Pancreas (tissue), 10 donors: Measurements from ENCODE around the gene PKHD1. TPM values are rescaled to one million over a fixed set of nuclear protein-coding genes. Genes with fewer than 3 reads are reported as not detected.

ENCODE experiments used
- ATAC-seq, 4 donors: fragments of 200-7000 bp; cut with Tn5 transposase; one replicate each; pipeline versions ENCODE4 v1.8.0 to v1.9.1; 2020; ENCODE audit warnings: mild to moderate bottlenecking in 4 of 4, moderate library complexity in 4 of 4
- DNase-seq, 6 donors: peaks; one replicate each; pipeline ENCODE4 v3.0.0-alpha.2; 2020
- FAIRE-seq: peaks from 2 replicates; lab custom pipeline; 2012; peaks lifted over from hg19 to GRCh38; lab: Jason Lieb, UNC
- H3K27ac ChIP-seq, 4 donors: fragments of 200-600 bp; sonication (generic); 1 replicate in 3 of 4; 2 replicates in 1 of 4; pipeline versions ENCODE4 v1.5.0 to v1.8.0; 2020
- H3K27me3 ChIP-seq, 4 donors: fragments of 200-600 bp; one replicate each; pipeline ENCODE4 v1.8.0; 2021
- H3K36me3 ChIP-seq, 3 donors: fragments of 200-600 bp; sonication (generic) in 1 of 3; one replicate each; pipeline versions ENCODE4 v1.5.0 to v1.8.0; 2020 to 2021
- H3K4me1 ChIP-seq, 3 donors: fragments of 200-600 bp; one replicate each; pipeline ENCODE4 v1.8.0; 2021
- H3K4me3 ChIP-seq, 4 donors: fragments of 200-600 bp; sonication (generic) in 2 of 4; one replicate each; pipeline versions ENCODE4 v1.5.0 to v1.8.0; 2020 to 2021
- H3K9me3 ChIP-seq, 4 donors: fragments of 200-600 bp; one replicate each; pipeline ENCODE4 v1.8.0; 2021
- WGBS, 2 donors: extraction: QIAGEN DNeasy Blood & Tissue Kit; methylation state at CpG; one replicate each; pipeline ENCODE4 v1.1.7; 2013; 5-methylcytosine and 5-hydroxymethylcytosine counted together
- intact Hi-C, 3 donors: fragments of 100-400 bp; cut with DNase I; formaldehyde crosslinking; loops; one replicate each; pipeline versions ENCODE4 v1.11.1 to v1.14.2; 2022
- polyA plus RNA-seq, 2 donors: library from polyadenylated mRNA; stranded (reverse); fragments of 200-250 nt; gene quantifications; one replicate each; pipeline ENCODE4 v1.2.3, GENCODE V29; 2013
- total RNA-seq, 6 donors: library from RNA; stranded (reverse); fragmentation: NEBNext Ultra II Directional in 4 of 6; extraction: Animal tissue kit (Norgen Biotek cat#: 25700) in 4 of 6; gene quantifications; one replicate each; pipeline versions ENCODE4 v1.2.1 to v1.2.4, GENCODE V29; 2021 to 2023
- TF ChIP-seq, protein P1 (sequence below), 4 donors: fragments of 200-600 bp; sonication (generic) in 3 of 4; IDR thresholded peaks; one replicate each; pipeline versions ENCODE4 v1.5.0 to v1.8.0; 2021; ENCODE audit warnings: antibody characterized with exemption in 4 of 4
- donor health status: healthy with polysubstance abuse.
- donor health status: DM: no; HTN: no; CAD: no; lungs with moderate emphysema.
- donor health status: DM: no; HTN: no; CAD: no.
- donor health status: control.
- donor health status: control.
- donor health status: Bipolar disorder and iron deficiency.
- donor health status: DM: yes; HTN: yes; CAD: no.
- donor health status: DM: no; HTN: no; CAD: no.
- donor health status: DM: no; HTN: no; CAD: no.
- donor health status: DM: yes; HTN: yes; CAD: no.

PKHD1 gene
- total and polyA plus RNA-seq, 8 donors = 6.4 to 33.0 (median 16.3) TPM

DNA sequence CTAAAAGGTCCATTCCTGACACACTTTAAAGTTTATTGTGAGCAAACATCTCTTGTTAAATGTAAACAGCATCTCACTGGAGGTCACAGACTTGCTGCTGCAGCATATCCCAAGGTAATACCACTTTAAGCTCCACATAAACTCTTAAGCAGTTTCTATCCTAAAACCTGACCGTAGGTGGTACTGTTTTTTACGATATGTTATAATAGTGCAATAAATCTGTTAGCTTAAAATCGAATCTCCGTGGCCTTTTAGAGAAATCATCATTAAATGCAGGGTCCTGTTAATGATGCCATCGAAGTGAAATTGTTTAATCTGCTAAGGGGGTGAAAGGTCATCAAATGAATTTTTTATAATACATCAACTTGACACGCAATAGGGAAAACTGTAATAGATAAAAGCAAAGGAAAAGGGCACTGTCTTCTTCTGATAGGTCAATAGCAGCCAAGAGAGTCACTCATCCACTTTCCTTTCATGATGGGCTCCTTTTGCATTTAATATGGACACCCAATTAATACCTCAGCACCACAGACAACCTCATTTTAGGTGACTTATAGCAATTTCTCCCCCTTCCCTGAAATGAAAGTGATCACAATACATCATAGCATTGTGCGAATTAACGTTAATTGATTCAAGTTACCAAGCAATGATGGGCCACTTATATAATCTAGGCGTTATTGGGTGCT, 436.1 kb downstream of the PKHD1 start:
- ATAC-seq (no peak), FAIRE-seq (no peak), DNase-seq (no peak)
- Histone ChIP-seq H3K36me3 (no peaks in the 10 kb centered on the region), H3K4me3 (no peak overlapping the region), H3K27me3 (no peaks in the 10 kb centered on the region), H3K9me3 (no peaks in the 10 kb centered on the region), H3K4me1 (no peaks in the 10 kb centered on the region), H3K27ac (no peak overlapping the region)
- intact Hi-C loops = no loop called here
- 63 to 71% methylated on average over 9 of the region's 9 CpGs for WGBS, 2 donors
- TF ChIP-seq, protein P1, sequence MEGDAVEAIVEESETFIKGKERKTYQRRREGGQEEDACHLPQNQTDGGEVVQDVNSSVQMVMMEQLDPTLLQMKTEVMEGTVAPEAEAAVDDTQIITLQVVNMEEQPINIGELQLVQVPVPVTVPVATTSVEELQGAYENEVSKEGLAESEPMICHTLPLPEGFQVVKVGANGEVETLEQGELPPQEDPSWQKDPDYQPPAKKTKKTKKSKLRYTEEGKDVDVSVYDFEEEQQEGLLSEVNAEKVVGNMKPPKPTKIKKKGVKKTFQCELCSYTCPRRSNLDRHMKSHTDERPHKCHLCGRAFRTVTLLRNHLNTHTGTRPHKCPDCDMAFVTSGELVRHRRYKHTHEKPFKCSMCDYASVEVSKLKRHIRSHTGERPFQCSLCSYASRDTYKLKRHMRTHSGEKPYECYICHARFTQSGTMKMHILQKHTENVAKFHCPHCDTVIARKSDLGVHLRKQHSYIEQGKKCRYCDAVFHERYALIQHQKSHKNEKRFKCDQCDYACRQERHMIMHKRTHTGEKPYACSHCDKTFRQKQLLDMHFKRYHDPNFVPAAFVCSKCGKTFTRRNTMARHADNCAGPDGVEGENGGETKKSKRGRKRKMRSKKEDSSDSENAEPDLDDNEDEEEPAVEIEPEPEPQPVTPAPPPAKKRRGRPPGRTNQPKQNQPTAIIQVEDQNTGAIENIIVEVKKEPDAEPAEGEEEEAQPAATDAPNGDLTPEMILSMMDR (IDR thresholded peaks at IDR 0.05) = no peak

DNA sequence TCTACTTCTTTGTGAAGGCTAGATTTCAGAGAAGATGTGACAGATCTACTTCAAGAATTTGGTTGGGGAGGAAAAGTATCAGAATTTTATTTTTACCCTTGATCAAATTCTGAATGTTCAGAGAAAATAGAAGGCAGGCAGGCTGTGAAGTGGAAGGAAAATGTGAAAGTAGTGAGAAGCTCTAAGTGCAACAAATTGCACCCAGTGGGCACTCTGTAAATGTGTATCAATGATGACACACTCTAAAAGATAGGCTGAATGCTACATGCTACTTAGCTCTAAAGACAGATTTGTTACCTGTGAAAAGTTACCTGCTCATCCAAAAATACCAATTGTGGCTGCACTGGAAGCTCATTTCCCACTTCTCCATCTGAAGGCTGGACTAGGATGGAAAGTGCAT, 438.6 kb downstream of the PKHD1 start:
- DNase-seq = no peak
- no peak for FAIRE-seq
- no peak for ATAC-seq
- intact Hi-C loops = no loop called here
- Histone ChIP-seq H3K4me3 (no peak overlapping the region), H3K36me3 (no peaks in the 10 kb centered on the region), H3K27me3 (no peaks in the 10 kb centered on the region), H3K9me3 (no peaks in the 10 kb centered on the region), H3K27ac (no peak overlapping the region), H3K4me1 (no peaks in the 10 kb centered on the region)
- TF ChIP-seq, protein P1 (IDR thresholded peaks at IDR 0.05) = no peak

DNA sequence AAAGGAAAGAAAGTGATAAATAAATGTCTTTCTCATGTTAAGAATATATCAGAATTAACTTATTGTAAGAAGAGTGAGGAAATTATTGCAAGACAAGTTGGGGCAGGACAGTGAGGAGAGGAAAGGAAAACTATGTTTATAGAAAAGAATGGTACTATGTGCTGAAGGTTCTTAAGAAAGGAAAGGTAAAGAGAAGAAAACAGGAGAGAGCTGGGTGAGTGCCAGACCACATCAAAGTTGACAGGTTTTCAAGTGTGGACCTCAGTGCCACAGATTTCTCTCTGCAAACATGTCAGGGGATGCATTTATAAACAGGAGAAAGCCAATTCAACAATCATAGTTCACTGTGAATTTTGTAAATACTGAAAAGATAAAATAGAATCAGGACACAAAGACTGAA, 439.2 kb downstream of the PKHD1 start:
- H3K9me3 ChIP-seq = no peaks in the 10 kb centered on the region
- no peak for ATAC-seq

DNA sequence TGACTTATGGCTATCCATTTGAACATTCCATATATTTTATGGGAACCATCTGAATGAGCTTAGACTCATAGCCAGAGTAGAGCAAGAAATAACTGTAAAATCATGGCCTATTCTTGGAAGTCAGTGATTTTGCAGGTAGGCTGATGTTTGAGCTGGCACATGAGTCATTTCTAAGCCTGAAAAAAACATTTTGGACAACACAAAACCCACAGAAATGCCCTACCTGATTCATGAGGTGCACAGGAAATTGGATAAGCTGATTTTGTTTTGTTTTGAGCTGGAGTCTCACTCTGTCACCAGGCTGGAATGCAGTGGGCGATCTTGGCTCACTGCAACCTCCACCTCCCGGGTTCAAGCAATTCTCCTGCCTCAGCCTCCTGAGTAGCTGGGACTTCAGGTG, 443.0 kb downstream of the PKHD1 start:
- H3K4me1 ChIP-seq = no peaks in the 10 kb centered on the region
- no peaks in the 10 kb centered on the region for H3K36me3 ChIP-seq
- H3K4me3 ChIP-seq = no peak overlapping the region
- no peaks in the 10 kb centered on the region for H3K9me3 ChIP-seq
- intact Hi-C loops = no loop called here
- DNase-seq (no peak), ATAC-seq (no peak), FAIRE-seq (no peak)
- TF ChIP-seq, protein P1 (IDR thresholded peaks at IDR 0.05) = no peak
- H3K27me3 ChIP-seq = no peaks in the 10 kb centered on the region
- no peak overlapping the region for H3K27ac ChIP-seq
- WGBS, 2 donors = 82 to 97% methylated on average over 2 of the region's 2 CpGs

More for the DNA sequence above, 439.2 kb downstream of the PKHD1 start:
- Histone ChIP-seq H3K4me1 (no peaks in the 10 kb centered on the region), H3K4me3 (no peak overlapping the region), H3K27ac (no peak overlapping the region), H3K36me3 (no peaks in the 10 kb centered on the region), H3K27me3 (no peaks in the 10 kb centered on the region)
- intact Hi-C loops = no loop called here
- TF ChIP-seq, protein P1 (IDR thresholded peaks at IDR 0.05) = no peak
- DNase-seq = no peak
- no peak for FAIRE-seq

DNA sequence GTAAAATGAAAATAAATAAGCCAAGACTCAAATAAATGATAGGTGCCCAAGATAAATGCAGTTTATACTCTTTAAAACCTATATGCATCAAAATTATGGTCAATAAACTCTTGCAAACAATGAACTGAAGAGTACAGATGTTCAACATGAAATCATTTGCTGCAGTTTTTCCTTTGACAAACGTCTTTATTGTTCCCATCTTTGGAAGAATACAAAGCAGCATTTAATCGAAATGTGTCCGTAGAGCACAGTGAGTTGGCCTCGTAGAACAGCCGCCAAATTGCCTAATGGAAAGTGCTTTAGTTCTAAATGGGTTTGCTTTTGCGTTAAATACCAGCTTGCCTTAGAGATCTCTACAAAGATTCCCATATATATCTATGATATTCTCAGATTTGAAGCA, 447.4 kb downstream of the PKHD1 start:
- FAIRE-seq = no peak

More for the DNA sequence above, 447.4 kb downstream of the PKHD1 start:
- intact Hi-C loops = no loop called here
- no peak for DNase-seq
- no peaks in the 10 kb centered on the region for H3K9me3 ChIP-seq
- H3K36me3 ChIP-seq = no peaks in the 10 kb centered on the region
- no peak overlapping the region for H3K27ac ChIP-seq
- WGBS, 2 donors = 72 to 80% methylated on average over 6 of the region's 6 CpGs
- H3K4me3 ChIP-seq = no peak overlapping the region
- no peak for ATAC-seq
- TF ChIP-seq, protein P1 (IDR thresholded peaks at IDR 0.05) = no peak
- no peaks in the 10 kb centered on the region for H3K4me1 ChIP-seq
- H3K27me3 ChIP-seq = no peaks in the 10 kb centered on the region
